Psoas muscle (tissue), 8 donors: Measurements from ENCODE around the gene RIMBP2. TPM values are rescaled to one million over a fixed set of nuclear protein-coding genes. Genes with fewer than 3 reads are reported as not detected.

ENCODE experiments used
- ATAC-seq, 4 donors: fragments of 200-7000 bp; cut with Tn5 transposase; one replicate each; pipeline ENCODE4 v1.9.1; 2020; ENCODE audit warnings: moderate library complexity in 3 of 4, mild to moderate bottlenecking in 2 of 4
- DNase-seq, 2 donors: peaks; one replicate each; pipeline ENCODE4 v3.0.0-alpha.2; 2020
- H3K27ac ChIP-seq: fragments of 200-600 bp; one replicate; pipeline ENCODE4 v1.8.0; 2022
- H3K27me3 ChIP-seq, 3 donors: fragments of 200-600 bp in 1 of 3; one replicate each; pipeline versions ENCODE4 v1.6.1 to v1.8.0; 2013 to 2022; ENCODE audit warnings: low read length in 2 of 3, mild to moderate bottlenecking in 2 of 3, moderate library complexity in 1 of 3; ENCODE audit not compliant: insufficient read depth in 3 of 3
- H3K36me3 ChIP-seq, 2 donors: fragments of 200-600 bp in 1 of 2; one replicate each; pipeline versions ENCODE4 v1.6.1 to v1.8.0; 2013 to 2022; ENCODE audit warnings: low read depth in 1 of 2, mild to moderate bottlenecking in 1 of 2, moderate library complexity in 1 of 2; ENCODE audit not compliant: insufficient read depth in 1 of 2
- H3K4me1 ChIP-seq: fragments of 200-600 bp; one replicate; pipeline ENCODE4 v1.8.0; 2022
- H3K4me3 ChIP-seq: fragments of 200-600 bp; one replicate; pipeline ENCODE4 v1.8.0; 2022; ENCODE audit warnings: mild to moderate bottlenecking
- H3K9me3 ChIP-seq: fragments of 200-600 bp; one replicate; pipeline ENCODE4 v1.8.0; 2022
- WGBS, 3 donors: extraction: QIAGEN DNeasy Blood & Tissue Kit; methylation state at CpG; one replicate each; pipeline versions ENCODE4 v1.1.6 to v1.1.7; 2013; 5-methylcytosine and 5-hydroxymethylcytosine counted together
- intact Hi-C, 2 donors: fragments of 100-400 bp; cut with DNase I; formaldehyde crosslinking; loops; one replicate each; pipeline versions ENCODE4 v1.11.0 to v1.14.2; 2022
- polyA plus RNA-seq, 3 donors: library from polyadenylated mRNA; stranded (reverse); fragments of 200-250 nt; gene quantifications; one replicate each; pipeline ENCODE4 v1.2.3, GENCODE V29; 2013
- total RNA-seq, 4 donors: library from RNA; stranded (reverse); fragmentation: NEBNext Ultra II Directional in 2 of 4; extraction: Animal tissue kit (Norgen Biotek cat#: 25700) in 2 of 4; gene quantifications; one replicate each; pipeline versions ENCODE4 v1.2.1 to v1.2.4, GENCODE V29; 2021 to 2023
- TF ChIP-seq, protein P1 (sequence below): fragments of 200-600 bp; IDR thresholded peaks from one replicate; pipeline ENCODE4 v1.8.0; 2022; ENCODE audit warnings: antibody characterized with exemption
- donor health status: healthy with polysubstance abuse.
- donor health status: DM: no; HTN: no; CAD: no; lungs with moderate emphysema.
- donor health status: Bipolar disorder and iron deficiency.
- donor health status: healthy.
- donor health status: DM: yes; HTN: yes; CAD: no.
- donor health status: DM: no; HTN: no; CAD: no.
- donor health status: DM: no; HTN: no; CAD: no.
- donor health status: DM: yes; HTN: yes; CAD: no.

The RIMBP2 gene
- total and polyA plus RNA-seq, 7 donors = 0.05 to 1.2 (median 0.21) TPM

DNA sequence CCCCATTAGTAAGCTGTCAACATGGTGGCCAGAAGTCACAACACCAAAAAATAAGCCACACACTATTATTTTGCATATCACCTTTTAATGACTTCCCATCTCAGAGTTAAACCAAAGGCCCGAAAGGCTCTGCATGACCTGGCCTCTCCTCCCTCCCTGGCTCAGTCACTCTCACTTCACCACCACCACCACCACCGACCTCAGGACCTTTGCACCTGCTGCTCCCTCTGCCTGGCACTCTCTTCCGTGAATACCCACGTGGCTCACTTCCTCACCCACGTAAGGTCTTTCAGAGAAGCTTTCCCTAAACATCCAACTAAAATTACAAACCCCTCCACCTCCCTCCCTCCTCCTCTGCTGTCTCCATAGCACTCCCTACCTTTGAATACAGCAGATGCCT lies 134.3 kb downstream of the RIMBP2 start:
- Histone ChIP-seq H3K4me1 (no peaks in the 10 kb centered on the region), H3K36me3 (no peaks in the 10 kb centered on the region), H3K27ac (no peak overlapping the region), H3K27me3 (peaks cover 0 to 1% (median 0%) of the 10 kb centered on the region in 3 donors), H3K4me3 (no peak overlapping the region), H3K9me3 (no peaks in the 10 kb centered on the region)
- DNase-seq (no peak), ATAC-seq (no peak)
- intact Hi-C loops = no loop called here
- TF ChIP-seq, protein P1, sequence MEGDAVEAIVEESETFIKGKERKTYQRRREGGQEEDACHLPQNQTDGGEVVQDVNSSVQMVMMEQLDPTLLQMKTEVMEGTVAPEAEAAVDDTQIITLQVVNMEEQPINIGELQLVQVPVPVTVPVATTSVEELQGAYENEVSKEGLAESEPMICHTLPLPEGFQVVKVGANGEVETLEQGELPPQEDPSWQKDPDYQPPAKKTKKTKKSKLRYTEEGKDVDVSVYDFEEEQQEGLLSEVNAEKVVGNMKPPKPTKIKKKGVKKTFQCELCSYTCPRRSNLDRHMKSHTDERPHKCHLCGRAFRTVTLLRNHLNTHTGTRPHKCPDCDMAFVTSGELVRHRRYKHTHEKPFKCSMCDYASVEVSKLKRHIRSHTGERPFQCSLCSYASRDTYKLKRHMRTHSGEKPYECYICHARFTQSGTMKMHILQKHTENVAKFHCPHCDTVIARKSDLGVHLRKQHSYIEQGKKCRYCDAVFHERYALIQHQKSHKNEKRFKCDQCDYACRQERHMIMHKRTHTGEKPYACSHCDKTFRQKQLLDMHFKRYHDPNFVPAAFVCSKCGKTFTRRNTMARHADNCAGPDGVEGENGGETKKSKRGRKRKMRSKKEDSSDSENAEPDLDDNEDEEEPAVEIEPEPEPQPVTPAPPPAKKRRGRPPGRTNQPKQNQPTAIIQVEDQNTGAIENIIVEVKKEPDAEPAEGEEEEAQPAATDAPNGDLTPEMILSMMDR = no peak
- WGBS, 3 donors = 57 to 62% (median 59%) methylated on average over 5 of the region's 5 CpGs

DNA sequence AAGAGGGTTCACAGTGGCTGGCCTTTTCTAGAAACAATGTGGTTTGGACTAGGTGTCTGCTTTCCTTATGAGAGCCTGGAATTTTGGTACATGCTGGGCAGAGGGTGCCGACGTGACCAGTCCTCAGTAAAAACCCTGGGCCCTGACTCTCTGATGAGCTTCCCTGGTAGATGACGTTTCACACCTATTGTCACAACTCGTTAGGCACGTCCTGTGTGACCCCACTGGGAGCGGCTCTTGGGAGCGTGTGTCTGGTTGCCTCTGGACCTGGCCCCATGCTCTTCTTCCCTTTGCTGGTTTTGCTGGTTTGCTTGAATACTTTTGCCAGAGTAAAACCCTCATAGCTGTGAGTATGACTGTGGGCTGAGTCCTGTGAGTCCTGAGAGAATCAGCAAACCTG lies 136.9 kb downstream of the RIMBP2 start:
- intact Hi-C loops = no loop called here
- no peak overlapping the region for H3K4me3 ChIP-seq
- no peaks in the 10 kb centered on the region for H3K4me1 ChIP-seq
- H3K27ac ChIP-seq = no peak overlapping the region
- TF ChIP-seq, protein P1 = no peak
- DNase-seq (no peak), ATAC-seq (no peak)
- no peaks in the 10 kb centered on the region for H3K9me3 ChIP-seq
- 31 to 47% (median 42%) methylated on average over 7 of the region's 7 CpGs for WGBS, 3 donors
- no peaks in the 10 kb centered on the region for H3K36me3 ChIP-seq
- no peaks in the 10 kb centered on the region for H3K27me3 ChIP-seq

DNA sequence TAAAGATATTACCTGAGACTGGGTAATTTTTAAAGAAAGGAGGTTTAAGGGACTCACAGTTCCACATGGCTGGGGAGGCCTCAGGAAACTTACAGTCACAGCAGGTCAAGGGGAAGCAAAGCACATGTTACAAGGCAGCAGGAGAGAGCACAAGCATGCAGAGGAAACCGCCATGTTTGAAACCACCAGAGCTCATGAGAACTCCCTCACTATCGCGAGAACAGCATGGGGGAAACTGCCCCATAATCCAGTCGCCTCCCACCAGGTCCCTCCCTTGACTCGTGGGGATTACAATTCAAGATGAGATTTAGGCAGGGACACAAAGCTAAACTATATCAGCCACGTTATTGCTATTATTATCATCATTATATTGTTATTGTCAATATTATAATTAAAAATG lies 138.7 kb downstream of the RIMBP2 start:
- Histone ChIP-seq H3K4me1 (no peaks in the 10 kb centered on the region), H3K4me3 (no peak overlapping the region), H3K27ac (no peak overlapping the region), H3K36me3 (no peaks in the 10 kb centered on the region), H3K27me3 (no peaks in the 10 kb centered on the region), H3K9me3 (no peaks in the 10 kb centered on the region)
- DNase-seq (no peak), ATAC-seq (no peak)
- TF ChIP-seq, protein P1 = no peak
- intact Hi-C loops = no loop called here
- 74 to 78% (median 76%) methylated on average over 6 of the region's 6 CpGs for WGBS, 3 donors

GRCh38 chr12:130576371-130576816 lies 139.7 kb downstream of the RIMBP2 start:
- ATAC-seq = no peak
- no peak overlapping the region for H3K4me3 ChIP-seq
- no peaks in the 10 kb centered on the region for H3K36me3 ChIP-seq
- H3K27ac ChIP-seq = no peak overlapping the region
- 58 to 68% (median 66%) methylated on average over 17 of the region's 17 CpGs for WGBS, 3 donors
- H3K9me3 ChIP-seq = no peaks in the 10 kb centered on the region
- no peaks in the 10 kb centered on the region for H3K4me1 ChIP-seq
- intact Hi-C loops = no loop called here
- H3K27me3 ChIP-seq = no peaks in the 10 kb centered on the region
- DNase-seq = no peak
- TF ChIP-seq, protein P1 = no peak

DNA sequence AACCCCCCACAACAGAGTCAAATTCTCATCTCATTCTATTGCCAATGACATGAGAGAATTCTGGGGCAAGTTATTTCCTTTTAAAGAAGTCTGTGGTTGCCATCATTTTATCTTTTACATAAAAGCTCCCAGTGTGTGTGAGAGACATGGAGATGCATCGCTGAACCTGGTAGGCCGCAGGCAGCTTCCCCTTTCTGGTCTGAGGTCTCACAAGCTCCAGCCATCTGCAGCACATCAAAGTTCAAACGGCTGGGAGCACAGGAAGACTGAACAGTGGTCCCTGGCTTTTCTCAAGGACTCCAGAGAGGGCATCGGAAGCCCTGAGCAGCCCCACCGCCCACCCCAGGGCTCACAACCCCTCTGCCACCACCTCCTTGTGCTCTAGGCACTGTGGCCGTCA lies 141.7 kb downstream of the RIMBP2 start:
- Histone ChIP-seq H3K4me1 (no peaks in the 10 kb centered on the region), H3K27ac (no peak overlapping the region), H3K36me3 (no peaks in the 10 kb centered on the region), H3K27me3 (no peaks in the 10 kb centered on the region), H3K9me3 (no peaks in the 10 kb centered on the region), H3K4me3 (no peak overlapping the region)
- ATAC-seq (no peak), DNase-seq (no peak)
- intact Hi-C loops = no loop called here
- TF ChIP-seq, protein P1 = no peak
- WGBS, 3 donors = 66 to 71% (median 71%) methylated on average over 6 of the region's 6 CpGs
